ENCODE data around the gene FATE1.

DNA sequence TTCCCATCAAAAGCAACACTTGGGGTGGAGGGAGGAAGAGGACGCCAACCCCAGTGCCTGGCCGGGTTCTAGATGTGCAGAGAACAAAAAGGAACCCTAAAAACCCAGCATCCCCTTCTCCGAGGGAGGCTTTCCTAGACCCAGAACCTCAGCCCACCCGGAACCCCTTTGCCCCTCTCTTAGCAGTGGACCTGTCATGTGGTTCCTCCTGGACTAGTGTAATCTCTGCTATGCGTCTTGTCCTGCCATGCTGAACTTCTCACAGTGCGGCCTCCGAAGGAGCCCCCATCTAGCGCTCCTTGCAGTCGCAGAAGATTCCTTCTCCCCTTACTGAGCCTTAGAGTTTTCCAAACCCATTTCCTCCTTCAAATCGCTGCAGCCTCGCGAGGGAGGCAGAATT, 21.7 kb upstream of the FATE1 start:
- TF ChIP-seq POLR2A (IDR thresholded peaks at IDR 0.05; ENCODE audit: low read depth, low read length) (no peak), POLR2AphosphoS5 (IDR thresholded peaks at IDR 0.05; ENCODE audit: low read depth, low read length) (no peak), TAF1 (IDR thresholded peaks at IDR 0.05; ENCODE audit: low read depth, low read length) (no peak), PAX5 (IDR thresholded peaks at IDR 0.05; ENCODE audit: insufficient read depth, low read length, severe bottlenecking) (no peak), SPI1 (IDR thresholded peaks at IDR 0.05; ENCODE audit: low read depth, low read length) (no peak)
